ENCODE results near the gene KCNMA1.

Gene KCNMA1

DNA sequence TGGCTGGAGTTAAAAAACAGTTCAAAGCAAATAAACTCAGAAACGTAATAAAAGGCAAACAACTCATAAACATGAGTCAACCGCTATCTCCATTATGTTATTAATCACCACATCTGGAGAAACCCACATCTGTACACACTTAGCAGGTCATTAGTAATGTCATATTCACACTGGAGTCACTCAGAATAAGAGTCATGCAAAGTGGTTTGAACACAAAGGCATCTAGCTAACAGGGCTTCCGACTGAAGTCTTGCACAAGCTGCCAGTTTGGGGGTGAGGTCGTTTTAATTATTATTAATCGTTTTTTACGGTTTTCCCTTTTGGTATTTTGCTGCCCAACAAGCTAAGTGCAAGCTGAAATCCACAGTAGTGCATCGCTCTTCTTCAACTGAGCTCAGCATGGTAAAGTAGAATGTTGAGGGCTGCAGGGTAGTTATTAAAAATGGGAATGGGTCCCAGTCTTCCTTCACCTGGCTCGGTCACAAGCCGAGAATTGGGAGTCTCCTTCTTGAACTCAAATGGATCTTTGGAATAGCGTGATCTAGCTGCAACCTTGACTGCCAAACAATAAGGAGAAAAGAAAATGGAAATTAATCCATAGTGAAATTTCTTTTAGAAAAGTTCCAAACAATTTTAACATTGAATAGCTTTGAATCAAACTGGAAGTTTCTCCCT, 663.5 kb downstream of the KCNMA1 start:
- Histone ChIP-seq H3K9me3 (ENCODE audit: control insufficient read depth, insufficient read depth, low read length) (no peaks in the 10 kb centered on the region), H3K4me3 (ENCODE audit: low read length) (no peak overlapping the region), H3K36me3 (ENCODE audit: control insufficient read depth, insufficient read depth, low read length) (no peaks in the 10 kb centered on the region), H3K4me1 (ENCODE audit: control insufficient read depth, insufficient read depth, low read length) (no peaks in the 10 kb centered on the region), H3K27ac (ENCODE audit: low read length) (no peak overlapping the region), H3K27me3 (ENCODE audit: control insufficient read depth, insufficient read depth, low read length) (no peaks in the 10 kb centered on the region; the same call in 1 of the 2 replicates)
- WGBS (ENCODE audit: insufficient coverage, insufficient read length), result no CpG with 5 or more reads among the region's 10 CpGs
- no peak for DNase-seq (ENCODE audit: low read depth, low spot score)

- Histone ChIP-seq H3K9me3 (ENCODE audit: control insufficient read depth, insufficient read depth, low read length) (no peaks in the 10 kb centered on the region), H3K27ac (ENCODE audit: low read length) (no peak overlapping the region), H3K4me1 (ENCODE audit: control insufficient read depth, insufficient read depth, low read length) (no peaks in the 10 kb centered on the region), H3K4me3 (ENCODE audit: low read length) (no peak overlapping the region), H3K27me3 (ENCODE audit: control insufficient read depth, insufficient read depth, low read length) (no peaks in the 10 kb centered on the region; the same call in 1 of the 2 replicates), H3K36me3 (ENCODE audit: control insufficient read depth, insufficient read depth, low read length) (no peaks in the 10 kb centered on the region)
- DNase-seq (ENCODE audit: low read depth, low spot score), result no peak
- WGBS (ENCODE audit: insufficient coverage, insufficient read length), result no CpG with 5 or more reads among the region's 10 CpGs
Observed at GRCh38 chr10:76973091-76974016, 664.3 kb downstream of the KCNMA1 start.

GRCh38 chr10:76972541-76972940, 665.1 kb downstream of the KCNMA1 start:
- Histone ChIP-seq H3K9me3 (ENCODE audit: control insufficient read depth, insufficient read depth, low read length) (no peaks in the 10 kb centered on the region), H3K4me1 (ENCODE audit: control insufficient read depth, insufficient read depth, low read length) (no peaks in the 10 kb centered on the region), H3K36me3 (ENCODE audit: control insufficient read depth, insufficient read depth, low read length) (no peaks in the 10 kb centered on the region), H3K27me3 (ENCODE audit: control insufficient read depth, insufficient read depth, low read length) (no peaks in the 10 kb centered on the region; the same call in 1 of the 2 replicates), H3K4me3 (ENCODE audit: low read length) (no peak overlapping the region), H3K27ac (ENCODE audit: low read length) (no peak overlapping the region)
- no peak for DNase-seq (ENCODE audit: low read depth, low spot score)
- no CpG with 5 or more reads among the region's 2 CpGs for WGBS (ENCODE audit: insufficient coverage, insufficient read length)

GRCh38 chr10:76971547-76972170, 665.9 kb downstream of the KCNMA1 start:
- Histone ChIP-seq H3K4me1 (ENCODE audit: control insufficient read depth, insufficient read depth, low read length) (no peaks in the 10 kb centered on the region), H3K27me3 (ENCODE audit: control insufficient read depth, insufficient read depth, low read length) (no peaks in the 10 kb centered on the region; the same call in 1 of the 2 replicates), H3K27ac (ENCODE audit: low read length) (no peak overlapping the region), H3K9me3 (ENCODE audit: control insufficient read depth, insufficient read depth, low read length) (no peaks in the 10 kb centered on the region), H3K36me3 (ENCODE audit: control insufficient read depth, insufficient read depth, low read length) (no peaks in the 10 kb centered on the region), H3K4me3 (ENCODE audit: low read length) (no peak overlapping the region)
- WGBS (ENCODE audit: insufficient coverage, insufficient read length), result no CpG with 5 or more reads among the region's 8 CpGs
- DNase-seq (ENCODE audit: low read depth, low spot score), result no peak

DNA sequence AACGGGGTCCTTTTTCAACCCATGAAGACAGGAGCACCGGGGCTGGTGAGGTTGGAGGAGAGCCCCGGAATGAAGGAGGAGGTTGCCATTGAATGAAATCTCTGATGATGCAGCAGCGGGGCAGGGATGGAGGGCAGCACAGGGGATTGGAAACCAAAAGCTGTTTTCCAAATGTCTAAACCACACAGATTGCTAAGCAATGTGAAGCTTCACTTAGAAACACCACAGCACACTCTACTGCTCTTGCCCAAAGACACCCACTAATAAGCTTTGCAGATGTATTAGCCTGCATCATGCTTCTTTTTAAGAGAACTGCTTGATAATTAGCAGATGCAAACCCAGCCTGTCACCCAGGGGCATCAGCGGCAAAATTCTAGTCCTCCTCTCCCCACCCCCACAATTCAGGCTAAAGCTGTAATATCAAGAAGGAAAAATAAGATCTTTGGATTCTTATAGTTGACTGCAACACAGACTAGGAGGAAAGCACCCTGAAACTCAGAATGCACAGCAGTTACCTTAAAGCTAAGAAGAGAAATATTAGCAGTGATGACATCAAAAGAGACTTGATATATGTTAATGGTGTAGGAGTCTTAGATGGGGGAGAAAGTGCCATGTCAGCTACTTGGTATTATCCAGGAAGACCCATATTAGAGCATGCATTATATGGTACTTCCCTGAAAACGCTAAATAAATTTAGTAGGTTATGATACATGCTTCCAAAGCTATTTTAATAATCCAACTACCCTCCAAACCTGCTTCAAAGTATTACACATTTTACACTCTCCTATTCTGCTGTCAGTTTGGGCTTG, 666.7 kb downstream of the KCNMA1 start:
- no peak overlapping the region for H3K27ac ChIP-seq (ENCODE audit: low read length)
- no peaks in the 10 kb centered on the region; the same call in 1 of the 2 replicates for H3K27me3 ChIP-seq (ENCODE audit: control insufficient read depth, insufficient read depth, low read length)
- no peak for DNase-seq (ENCODE audit: low read depth, low spot score)
- no peaks in the 10 kb centered on the region for H3K36me3 ChIP-seq (ENCODE audit: control insufficient read depth, insufficient read depth, low read length)
- no peaks in the 10 kb centered on the region for H3K9me3 ChIP-seq (ENCODE audit: control insufficient read depth, insufficient read depth, low read length)
- no peak overlapping the region for H3K4me3 ChIP-seq (ENCODE audit: low read length)
- no peaks in the 10 kb centered on the region for H3K4me1 ChIP-seq (ENCODE audit: control insufficient read depth, insufficient read depth, low read length)
- no CpG with 5 or more reads among the region's 6 CpGs for WGBS (ENCODE audit: insufficient coverage, insufficient read length)

DNA sequence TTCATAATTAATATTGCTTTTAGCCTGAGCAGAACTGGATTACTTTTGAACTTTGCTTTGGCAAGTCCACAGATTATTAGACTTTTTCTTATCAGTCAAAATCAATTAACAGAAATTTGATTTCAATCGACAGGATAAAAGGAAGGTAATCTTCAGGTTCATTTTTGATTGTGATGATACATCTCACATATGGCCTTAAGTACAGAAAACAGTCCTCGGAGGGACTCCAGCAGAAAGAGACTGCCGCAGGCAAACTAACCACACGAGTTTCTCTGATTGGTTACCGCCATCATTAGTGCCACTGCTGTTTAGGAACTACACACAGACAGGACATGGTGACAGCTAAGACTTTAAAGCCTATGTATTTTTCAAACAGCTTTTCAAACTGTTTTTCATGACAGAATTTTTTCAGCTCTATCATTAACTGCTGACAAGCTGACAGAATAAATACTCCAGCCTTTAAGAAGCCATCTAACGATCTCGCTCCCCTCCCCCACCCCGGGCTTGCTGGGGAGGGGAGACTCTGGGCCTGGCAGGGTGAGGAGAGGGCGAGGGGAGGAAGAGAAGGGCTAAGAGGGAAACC, 668.2 kb downstream of the KCNMA1 start:
- Histone ChIP-seq H3K4me1 (ENCODE audit: control insufficient read depth, insufficient read depth, low read length) (no peaks in the 10 kb centered on the region), H3K4me3 (ENCODE audit: low read length) (no peak overlapping the region), H3K9me3 (ENCODE audit: control insufficient read depth, insufficient read depth, low read length) (no peaks in the 10 kb centered on the region), H3K27ac (ENCODE audit: low read length) (no peak overlapping the region), H3K27me3 (ENCODE audit: control insufficient read depth, insufficient read depth, low read length) (no peaks in the 10 kb centered on the region; the same call in 1 of the 2 replicates), H3K36me3 (ENCODE audit: control insufficient read depth, insufficient read depth, low read length) (no peaks in the 10 kb centered on the region)
- no peak for DNase-seq (ENCODE audit: low read depth, low spot score)
- WGBS (ENCODE audit: insufficient coverage, insufficient read length), result no CpG with 5 or more reads among the region's 9 CpGs

DNA sequence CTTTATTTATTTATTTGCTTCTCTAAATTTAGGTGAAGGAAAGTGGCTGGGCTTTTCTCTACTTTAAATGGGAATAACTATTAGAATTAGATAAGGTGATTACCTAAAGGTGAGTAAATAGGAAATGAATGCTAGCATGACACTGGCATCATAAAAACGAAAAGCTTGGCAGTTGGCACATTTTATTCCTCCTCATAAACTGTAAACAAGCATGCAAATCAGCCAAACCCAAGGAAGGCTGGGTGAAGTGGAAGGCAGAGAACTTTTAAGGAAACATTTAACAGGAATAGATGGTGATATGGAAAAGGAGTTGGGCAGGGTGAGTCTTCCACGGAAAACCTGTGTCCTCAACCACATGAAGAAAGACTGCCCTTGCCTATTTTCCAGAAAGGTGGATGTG, 669.1 kb downstream of the KCNMA1 start:
- no peak overlapping the region for H3K4me3 ChIP-seq (ENCODE audit: low read length)
- no CpG with 5 or more reads among the region's 2 CpGs for WGBS (ENCODE audit: insufficient coverage, insufficient read length)

GRCh38 chr10:76962851-76963250, 674.8 kb downstream of the KCNMA1 start:
- Histone ChIP-seq H3K4me3 (ENCODE audit: low read length) (no peak overlapping the region), H3K9me3 (ENCODE audit: control insufficient read depth, insufficient read depth, low read length) (no peaks in the 10 kb centered on the region), H3K27me3 (ENCODE audit: control insufficient read depth, insufficient read depth, low read length) (no peaks in the 10 kb centered on the region), H3K4me1 (ENCODE audit: control insufficient read depth, insufficient read depth, low read length) (no peaks in the 10 kb centered on the region), H3K27ac (ENCODE audit: low read length) (no peak overlapping the region), H3K36me3 (ENCODE audit: control insufficient read depth, insufficient read depth, low read length) (no peaks in the 10 kb centered on the region)
- WGBS (ENCODE audit: insufficient coverage, insufficient read length), result no CpG with 5 or more reads among the region's 4 CpGs
- DNase-seq (ENCODE audit: low read depth, low spot score), result no peak

More for the DNA sequence above, 669.1 kb downstream of the KCNMA1 start:
- Histone ChIP-seq H3K36me3 (ENCODE audit: control insufficient read depth, insufficient read depth, low read length) (no peaks in the 10 kb centered on the region), H3K27ac (ENCODE audit: low read length) (no peak overlapping the region), H3K27me3 (ENCODE audit: control insufficient read depth, insufficient read depth, low read length) (no peaks in the 10 kb centered on the region; the same call in 1 of the 2 replicates), H3K9me3 (ENCODE audit: control insufficient read depth, insufficient read depth, low read length) (no peaks in the 10 kb centered on the region), H3K4me1 (ENCODE audit: control insufficient read depth, insufficient read depth, low read length) (no peaks in the 10 kb centered on the region)
- no peak for DNase-seq (ENCODE audit: low read depth, low spot score)

DNA sequence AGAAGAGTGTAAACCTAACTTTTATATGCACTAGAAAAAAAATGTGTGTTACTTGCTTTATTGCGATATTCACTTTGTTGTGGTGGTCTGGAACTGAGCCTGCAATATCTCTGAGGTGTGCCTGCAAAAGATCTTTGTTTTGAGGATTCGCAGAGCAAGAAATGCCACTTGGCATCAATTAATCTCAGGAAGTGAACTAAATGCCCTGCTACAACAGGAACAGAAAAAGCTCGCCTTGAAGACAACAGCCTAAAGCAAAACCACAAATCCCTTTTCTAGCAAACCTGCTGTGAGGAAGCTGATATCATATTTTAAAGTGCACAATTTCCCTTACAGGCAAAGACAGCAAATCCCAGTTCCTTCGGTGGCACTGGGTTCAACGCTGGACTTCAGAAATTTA, 675.8 kb downstream of the KCNMA1 start:
- no CpG with 5 or more reads among the region's 5 CpGs for WGBS (ENCODE audit: insufficient coverage, insufficient read length)

More for the DNA sequence above, 675.8 kb downstream of the KCNMA1 start:
- Histone ChIP-seq H3K27me3 (ENCODE audit: control insufficient read depth, insufficient read depth, low read length) (no peaks in the 10 kb centered on the region), H3K27ac (ENCODE audit: low read length) (no peak overlapping the region), H3K4me3 (ENCODE audit: low read length) (no peak overlapping the region), H3K36me3 (ENCODE audit: control insufficient read depth, insufficient read depth, low read length) (no peaks in the 10 kb centered on the region), H3K4me1 (ENCODE audit: control insufficient read depth, insufficient read depth, low read length) (no peaks in the 10 kb centered on the region), H3K9me3 (ENCODE audit: control insufficient read depth, insufficient read depth, low read length) (no peaks in the 10 kb centered on the region)
- DNase-seq (ENCODE audit: low read depth, low spot score), result no peak

All from iPS DF 6.9 (cell line).